ENCODE data around the gene UBA1.
"Not testable (repeated sequence)": the region's sequence is repeated elsewhere in the genome, so short reads cannot be mapped to it uniquely, and the experiment has no call there.

Gene UBA1

DNA sequence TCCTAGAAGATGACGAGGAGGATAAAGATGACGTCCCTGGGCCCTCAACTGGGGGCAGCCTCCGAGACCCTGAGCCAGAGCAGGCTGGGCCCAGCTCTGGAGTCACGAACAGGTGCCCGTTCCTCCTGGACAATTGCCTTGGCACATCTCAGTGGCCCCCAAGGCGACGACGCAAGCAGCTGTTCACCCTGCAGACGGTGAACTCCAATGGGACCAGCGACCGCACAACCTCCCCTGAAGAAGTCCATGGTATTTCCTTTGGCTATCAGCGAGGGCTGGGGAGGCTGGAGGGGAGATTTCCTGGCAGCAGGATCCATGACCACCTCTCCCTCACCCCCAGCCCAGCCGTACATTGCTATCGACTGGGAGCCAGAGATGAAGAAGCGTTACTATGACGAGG, 51.0 kb downstream of the UBA1 start:
- no peak for DNase-seq (ENCODE audit: extremely low spot score, insufficient read length, low read depth)

DNA sequence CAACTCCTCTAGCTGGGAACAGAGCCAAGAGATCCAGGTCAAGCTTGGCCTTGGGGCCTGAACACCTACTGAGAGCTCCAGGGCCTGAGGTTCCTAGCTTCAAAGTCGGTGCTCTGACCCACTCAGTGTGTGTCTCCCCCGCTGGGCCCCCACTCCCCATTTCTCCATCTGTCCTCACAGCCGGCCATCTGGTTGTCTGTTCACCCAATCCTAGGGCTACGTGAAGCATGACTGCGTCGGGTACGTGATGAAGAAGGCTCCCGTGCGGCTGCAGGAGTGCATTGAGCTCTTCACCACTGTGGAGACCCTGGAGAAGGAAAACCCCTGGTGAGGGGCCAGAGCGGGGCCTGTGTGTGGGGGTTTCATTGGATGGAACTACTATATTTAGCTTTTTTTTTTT, 51.5 kb downstream of the UBA1 start:
- FAIRE-seq = no peak
- DNase-seq (ENCODE audit: extremely low spot score, insufficient read length, low read depth) = no peak

More for the DNA sequence above, 51.0 kb downstream of the UBA1 start:
- no peak for FAIRE-seq

DNA sequence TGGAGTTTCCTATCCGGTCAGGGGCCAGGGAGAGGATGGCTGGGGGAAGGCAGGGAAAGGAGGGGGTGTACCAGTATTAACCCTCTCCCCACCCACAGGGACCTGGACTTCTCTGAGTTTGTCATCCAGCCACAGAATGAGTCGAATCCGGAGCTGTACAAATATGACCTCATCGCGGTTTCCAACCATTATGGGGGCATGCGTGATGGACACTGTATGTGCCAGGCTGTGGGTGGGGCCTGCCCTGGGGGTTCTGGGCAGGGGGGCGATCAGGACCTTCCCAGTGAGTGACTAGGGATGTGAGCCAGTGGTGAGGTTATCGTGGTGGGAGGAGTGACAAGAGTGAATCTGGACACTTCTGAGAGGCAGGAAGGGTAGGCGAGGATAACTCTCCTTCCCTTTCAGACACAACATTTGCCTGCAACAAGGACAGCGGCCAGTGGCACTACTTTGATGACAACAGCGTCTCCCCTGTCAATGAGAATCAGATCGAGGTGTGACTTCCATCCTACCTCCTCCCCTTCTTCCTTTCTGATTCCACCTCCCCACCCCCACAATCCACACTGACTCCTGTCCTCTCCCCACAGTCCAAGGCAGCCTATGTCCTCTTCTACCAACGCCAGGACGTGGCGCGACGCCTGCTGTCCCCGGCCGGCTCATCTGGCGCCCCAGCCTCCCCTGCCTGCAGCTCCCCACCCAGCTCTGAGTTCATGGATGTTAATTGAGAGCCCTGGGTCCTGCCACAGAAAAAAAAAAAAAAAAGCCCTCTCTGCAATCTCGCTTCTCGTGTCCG, 53.8 kb downstream of the UBA1 start:
- no peak for FAIRE-seq
- no peak for DNase-seq (ENCODE audit: extremely low spot score, insufficient read length, low read depth)

DNA sequence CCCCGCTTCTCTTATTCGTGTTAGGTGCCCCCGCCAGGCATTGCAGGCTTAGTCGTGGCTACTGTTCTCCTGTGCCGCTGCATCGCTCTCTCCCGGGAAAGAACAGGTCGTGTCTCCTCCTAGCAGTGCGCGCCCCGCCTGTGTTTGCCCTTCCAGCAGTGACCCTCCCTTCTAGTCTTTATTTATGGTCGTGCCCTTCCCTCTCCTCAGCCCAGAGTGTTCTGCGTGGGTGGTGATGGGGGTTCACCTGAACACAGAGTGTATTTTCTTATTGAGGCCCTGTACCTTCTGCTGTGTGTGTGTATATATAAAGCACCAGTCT, 54.3 kb downstream of the UBA1 start:
- no peak for DNase-seq (ENCODE audit: extremely low spot score, insufficient read length, low read depth)
- no peak for FAIRE-seq

DNA sequence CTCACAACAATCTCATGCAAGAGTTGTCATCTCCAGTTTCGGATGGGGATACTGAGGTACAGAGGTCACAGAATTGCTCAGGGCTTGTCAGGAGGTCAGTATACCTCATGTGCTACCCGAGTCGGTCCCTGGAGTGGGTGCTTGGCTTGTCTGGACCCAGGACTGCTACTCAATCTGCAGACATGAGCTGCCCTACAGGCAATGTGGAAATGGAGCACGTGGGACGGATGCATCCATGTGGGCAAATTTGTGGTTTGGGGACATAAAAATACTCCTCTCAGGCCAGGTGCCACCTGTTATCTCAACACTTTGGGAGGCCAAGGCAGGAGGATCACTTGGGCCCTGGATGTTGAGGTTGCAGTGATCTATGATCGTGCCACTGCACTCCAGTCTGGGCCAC, 54.9 kb downstream of the UBA1 start:
- FAIRE-seq (no peak), DNase-seq (ENCODE audit: extremely low spot score, insufficient read length, low read depth) (no peak)

DNA sequence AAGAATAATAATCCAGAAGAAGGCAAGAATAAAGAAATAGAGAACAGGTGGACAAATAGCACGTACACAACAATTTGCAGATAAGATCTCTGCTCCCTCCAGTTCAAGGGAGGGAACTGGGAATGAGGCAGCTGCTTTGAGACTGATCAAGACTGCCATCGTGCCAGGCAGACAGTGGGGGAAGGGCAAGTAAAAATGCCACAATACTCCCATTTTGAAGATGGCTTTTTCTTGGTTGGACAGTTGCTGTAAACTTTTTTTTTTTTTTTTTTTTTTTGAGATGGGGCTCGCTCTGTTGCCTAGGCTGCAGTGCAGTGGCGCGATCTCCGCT, 56.4 kb downstream of the UBA1 start:
- no peak for FAIRE-seq
- no peak for DNase-seq (ENCODE audit: extremely low spot score, insufficient read length, low read depth)

DNA sequence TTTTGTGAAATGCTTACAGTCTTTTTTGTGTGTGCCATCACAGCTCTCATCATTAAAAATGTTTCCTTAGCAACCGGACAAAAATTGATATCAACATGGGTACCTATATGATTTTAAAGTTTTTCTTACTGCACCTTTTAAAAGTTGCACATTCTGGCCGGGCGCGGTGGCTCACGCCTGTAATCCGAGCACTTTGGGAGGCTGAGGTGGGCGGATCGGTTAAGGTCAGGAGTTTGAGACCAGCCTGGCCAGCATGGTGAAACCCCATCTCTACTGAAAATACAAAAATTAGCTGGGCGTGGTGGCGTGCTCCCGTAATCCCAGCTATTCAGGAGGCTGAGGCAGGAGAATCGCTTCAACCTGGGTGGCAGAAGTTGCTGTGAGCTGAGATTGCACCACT, 64.0 kb downstream of the UBA1 start:
- not testable (repeated sequence) for FAIRE-seq; DNase-seq (ENCODE audit: extremely low spot score, insufficient read length, low read depth)
